Stimulated activated naive CD8-positive, alpha-beta T cell treated with anti-CD3 and anti-CD28 coated beads, Interleukin-15, Interleukin-2, amounts not matched to agents 100 ng/mL and 50 ng/mL, for 24 hours (primary cell): ENCODE measurements around the gene MGAT4B.

ENCODE experiments used
- H3K27ac Mint-ChIP-seq: one replicate; pipeline ENCODE4 v1.8.0; 2021; ENCODE audit warnings: mild to moderate bottlenecking, mixed read lengths
- H3K27me3 Mint-ChIP-seq: one replicate; pipeline ENCODE4 v1.8.0; 2021; ENCODE audit warnings: mixed read lengths
- H3K36me3 Mint-ChIP-seq: one replicate; pipeline ENCODE4 v1.8.0; 2021; ENCODE audit warnings: low read depth, mixed read lengths
- H3K4me1 Mint-ChIP-seq: one replicate; pipeline ENCODE4 v1.8.0; 2021; ENCODE audit warnings: low read depth, mixed read lengths
- H3K4me3 Mint-ChIP-seq: one replicate; pipeline ENCODE4 v1.8.0; 2021; ENCODE audit warnings: mild to moderate bottlenecking, mixed read lengths
- H3K9me3 Mint-ChIP-seq: one replicate; pipeline ENCODE4 v1.8.0; 2021; ENCODE audit warnings: mixed read lengths

The MGAT4B gene

GRCh38 chr5:179779826-179780225 lies 26.8 kb downstream of the MGAT4B start:
- H3K27ac Mint-ChIP-seq = no peak overlapping the region
- H3K4me1 Mint-ChIP-seq = no peaks in the 10 kb centered on the region
- no peaks in the 10 kb centered on the region for H3K27me3 Mint-ChIP-seq
- no peak overlapping the region for H3K4me3 Mint-ChIP-seq
- H3K9me3 Mint-ChIP-seq = no peaks in the 10 kb centered on the region
- peaks cover 17% of the 10 kb centered on the region for H3K36me3 Mint-ChIP-seq

GRCh38 chr5:179778591-179778990 lies 28.1 kb downstream of the MGAT4B start:
- Mint-ChIP-seq H3K9me3 (no peaks in the 10 kb centered on the region), H3K36me3 (peaks cover 23% of the 10 kb centered on the region), H3K27me3 (no peaks in the 10 kb centered on the region), H3K27ac (no peak overlapping the region), H3K4me3 (no peak overlapping the region), H3K4me1 (no peaks in the 10 kb centered on the region)

- Mint-ChIP-seq H3K27ac (peak overlapping the region; percentile 37), H3K9me3 (no peaks in the 10 kb centered on the region), H3K36me3 (peaks cover 30% of the 10 kb centered on the region), H3K27me3 (no peaks in the 10 kb centered on the region), H3K4me3 (no peak overlapping the region), H3K4me1 (no peaks in the 10 kb centered on the region)
These were observed 28.8 kb downstream of the MGAT4B start for GRCh38 chr5:179777909-179778308.

- Mint-ChIP-seq H3K4me1 (no peaks in the 10 kb centered on the region), H3K36me3 (peaks cover 33% of the 10 kb centered on the region), H3K27ac (peak overlapping the region; percentile 37), H3K9me3 (no peaks in the 10 kb centered on the region), H3K4me3 (no peak overlapping the region), H3K27me3 (no peaks in the 10 kb centered on the region)
These were observed 29.2 kb downstream of the MGAT4B start for GRCh38 chr5:179777456-179777855.

GRCh38 chr5:179776411-179776938 lies 30.2 kb downstream of the MGAT4B start:
- Mint-ChIP-seq H3K4me3 (no peak overlapping the region), H3K9me3 (no peaks in the 10 kb centered on the region), H3K27ac (no peak overlapping the region), H3K4me1 (no peaks in the 10 kb centered on the region), H3K36me3 (peaks cover 36% of the 10 kb centered on the region), H3K27me3 (no peaks in the 10 kb centered on the region)

- Mint-ChIP-seq H3K36me3 (peaks cover 46% of the 10 kb centered on the region), H3K27ac (no peak overlapping the region), H3K4me3 (no peak overlapping the region), H3K27me3 (no peaks in the 10 kb centered on the region), H3K4me1 (no peaks in the 10 kb centered on the region), H3K9me3 (no peaks in the 10 kb centered on the region)
These were observed 32.2 kb downstream of the MGAT4B start for GRCh38 chr5:179774442-179774841.

- no peaks in the 10 kb centered on the region for H3K4me1 Mint-ChIP-seq
- H3K36me3 Mint-ChIP-seq = peaks cover 48% of the 10 kb centered on the region
- no peaks in the 10 kb centered on the region for H3K9me3 Mint-ChIP-seq
- H3K27me3 Mint-ChIP-seq = no peaks in the 10 kb centered on the region
- no peak overlapping the region for H3K27ac Mint-ChIP-seq
- no peak overlapping the region for H3K4me3 Mint-ChIP-seq
These were observed 33.0 kb downstream of the MGAT4B start for GRCh38 chr5:179773686-179774040.

GRCh38 chr5:179772351-179772750 lies 34.3 kb downstream of the MGAT4B start:
- H3K27ac Mint-ChIP-seq = no peak overlapping the region
- no peaks in the 10 kb centered on the region for H3K27me3 Mint-ChIP-seq
- peaks cover 5% of the 10 kb centered on the region for H3K4me1 Mint-ChIP-seq
- no peak overlapping the region for H3K4me3 Mint-ChIP-seq
- peaks cover 53% of the 10 kb centered on the region for H3K36me3 Mint-ChIP-seq
- no peaks in the 10 kb centered on the region for H3K9me3 Mint-ChIP-seq

GRCh38 chr5:179771311-179771895 lies 35.3 kb downstream of the MGAT4B start:
- H3K27me3 Mint-ChIP-seq = no peaks in the 10 kb centered on the region
- peaks cover 5% of the 10 kb centered on the region for H3K4me1 Mint-ChIP-seq
- H3K36me3 Mint-ChIP-seq = peaks cover 59% of the 10 kb centered on the region
- H3K4me3 Mint-ChIP-seq = no peak overlapping the region
- no peak overlapping the region for H3K27ac Mint-ChIP-seq
- no peaks in the 10 kb centered on the region for H3K9me3 Mint-ChIP-seq

GRCh38 chr5:179769796-179770195 lies 36.9 kb downstream of the MGAT4B start:
- Mint-ChIP-seq H3K27ac (no peak overlapping the region), H3K4me3 (no peak overlapping the region), H3K27me3 (no peaks in the 10 kb centered on the region), H3K9me3 (no peaks in the 10 kb centered on the region), H3K4me1 (peaks cover 12% of the 10 kb centered on the region), H3K36me3 (peaks cover 60% of the 10 kb centered on the region)

- H3K27ac Mint-ChIP-seq = no peak overlapping the region
- H3K27me3 Mint-ChIP-seq = no peaks in the 10 kb centered on the region
These were observed 37.4 kb downstream of the MGAT4B start for GRCh38 chr5:179769271-179769670.

GRCh38 chr5:179768326-179769085 lies 38.2 kb downstream of the MGAT4B start:
- peaks cover 53% of the 10 kb centered on the region for H3K36me3 Mint-ChIP-seq
- H3K4me3 Mint-ChIP-seq = no peak overlapping the region
- H3K27ac Mint-ChIP-seq = no peak overlapping the region
- H3K4me1 Mint-ChIP-seq = peaks cover 12% of the 10 kb centered on the region
- H3K27me3 Mint-ChIP-seq = no peaks in the 10 kb centered on the region
- no peaks in the 10 kb centered on the region for H3K9me3 Mint-ChIP-seq

More at GRCh38 chr5:179769271-179769670, 37.4 kb downstream of the MGAT4B start:
- Mint-ChIP-seq H3K4me1 (peaks cover 12% of the 10 kb centered on the region), H3K9me3 (no peaks in the 10 kb centered on the region), H3K4me3 (no peak overlapping the region), H3K36me3 (peaks cover 57% of the 10 kb centered on the region)

GRCh38 chr5:179767496-179768100 lies 39.1 kb downstream of the MGAT4B start:
- H3K9me3 Mint-ChIP-seq = no peaks in the 10 kb centered on the region
- H3K27me3 Mint-ChIP-seq = no peaks in the 10 kb centered on the region
- no peak overlapping the region for H3K4me3 Mint-ChIP-seq
- H3K27ac Mint-ChIP-seq = peak overlapping the region; percentile 29
- H3K4me1 Mint-ChIP-seq = peaks cover 20% of the 10 kb centered on the region
- peaks cover 45% of the 10 kb centered on the region for H3K36me3 Mint-ChIP-seq

- Mint-ChIP-seq H3K27me3 (no peaks in the 10 kb centered on the region), H3K4me1 (peaks cover 27% of the 10 kb centered on the region), H3K9me3 (no peaks in the 10 kb centered on the region), H3K27ac (no peak overlapping the region), H3K4me3 (no peak overlapping the region), H3K36me3 (peaks cover 41% of the 10 kb centered on the region)
These were observed 39.8 kb downstream of the MGAT4B start for GRCh38 chr5:179766726-179767455.
